Measurements from ENCODE around the gene SHQ1. TPM values are rescaled to one million over a fixed set of nuclear protein-coding genes. Genes with fewer than 3 reads are reported as not detected.

Gene SHQ1
- total RNA-seq, 2 experiments from 2014 or later = 29.8 to 31.4 TPM

DNA sequence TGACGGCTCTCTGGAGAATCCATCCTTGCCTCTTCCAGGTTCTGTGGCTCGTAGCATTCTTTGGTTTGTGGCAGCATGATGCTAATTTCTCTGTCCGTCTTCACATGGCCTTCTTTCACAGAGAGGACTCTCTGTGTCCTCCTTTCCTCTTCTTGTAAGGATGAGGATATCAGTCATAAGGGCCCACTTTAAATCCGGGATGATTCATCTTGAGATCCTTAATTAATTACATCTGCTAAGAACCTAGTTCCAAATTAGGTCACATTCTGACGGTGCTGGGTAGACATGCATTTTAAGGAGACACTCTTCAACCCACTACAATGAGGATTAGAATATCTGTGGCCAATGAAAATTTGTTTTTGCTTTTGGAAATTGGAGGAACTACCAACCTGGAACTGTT lies 23.9 kb upstream of the SHQ1 start:
- intact Hi-C loops (cut with micrococcal nuclease) = no loop called here
- ChIA-PET POLR2A (no interaction called here), CTCF (no interaction called here)
- H3K27ac Mint-ChIP-seq = no peak overlapping the region
- H3K4me3 Mint-ChIP-seq = no peak overlapping the region
- H3K27me3 Mint-ChIP-seq = no peaks in the 10 kb centered on the region
- DNase-seq (no peak), ATAC-seq (no peak)
- TF ChIP-seq, protein P1, sequence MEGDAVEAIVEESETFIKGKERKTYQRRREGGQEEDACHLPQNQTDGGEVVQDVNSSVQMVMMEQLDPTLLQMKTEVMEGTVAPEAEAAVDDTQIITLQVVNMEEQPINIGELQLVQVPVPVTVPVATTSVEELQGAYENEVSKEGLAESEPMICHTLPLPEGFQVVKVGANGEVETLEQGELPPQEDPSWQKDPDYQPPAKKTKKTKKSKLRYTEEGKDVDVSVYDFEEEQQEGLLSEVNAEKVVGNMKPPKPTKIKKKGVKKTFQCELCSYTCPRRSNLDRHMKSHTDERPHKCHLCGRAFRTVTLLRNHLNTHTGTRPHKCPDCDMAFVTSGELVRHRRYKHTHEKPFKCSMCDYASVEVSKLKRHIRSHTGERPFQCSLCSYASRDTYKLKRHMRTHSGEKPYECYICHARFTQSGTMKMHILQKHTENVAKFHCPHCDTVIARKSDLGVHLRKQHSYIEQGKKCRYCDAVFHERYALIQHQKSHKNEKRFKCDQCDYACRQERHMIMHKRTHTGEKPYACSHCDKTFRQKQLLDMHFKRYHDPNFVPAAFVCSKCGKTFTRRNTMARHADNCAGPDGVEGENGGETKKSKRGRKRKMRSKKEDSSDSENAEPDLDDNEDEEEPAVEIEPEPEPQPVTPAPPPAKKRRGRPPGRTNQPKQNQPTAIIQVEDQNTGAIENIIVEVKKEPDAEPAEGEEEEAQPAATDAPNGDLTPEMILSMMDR (IDR thresholded peaks at IDR 0.05) = no peak
- H3K36me3 Mint-ChIP-seq (ENCODE audit: low read depth) = no peaks in the 10 kb centered on the region
- H3K9me3 Mint-ChIP-seq = no peaks in the 10 kb centered on the region
- H3K4me1 Mint-ChIP-seq (ENCODE audit: low read depth) = no peaks in the 10 kb centered on the region

DNA sequence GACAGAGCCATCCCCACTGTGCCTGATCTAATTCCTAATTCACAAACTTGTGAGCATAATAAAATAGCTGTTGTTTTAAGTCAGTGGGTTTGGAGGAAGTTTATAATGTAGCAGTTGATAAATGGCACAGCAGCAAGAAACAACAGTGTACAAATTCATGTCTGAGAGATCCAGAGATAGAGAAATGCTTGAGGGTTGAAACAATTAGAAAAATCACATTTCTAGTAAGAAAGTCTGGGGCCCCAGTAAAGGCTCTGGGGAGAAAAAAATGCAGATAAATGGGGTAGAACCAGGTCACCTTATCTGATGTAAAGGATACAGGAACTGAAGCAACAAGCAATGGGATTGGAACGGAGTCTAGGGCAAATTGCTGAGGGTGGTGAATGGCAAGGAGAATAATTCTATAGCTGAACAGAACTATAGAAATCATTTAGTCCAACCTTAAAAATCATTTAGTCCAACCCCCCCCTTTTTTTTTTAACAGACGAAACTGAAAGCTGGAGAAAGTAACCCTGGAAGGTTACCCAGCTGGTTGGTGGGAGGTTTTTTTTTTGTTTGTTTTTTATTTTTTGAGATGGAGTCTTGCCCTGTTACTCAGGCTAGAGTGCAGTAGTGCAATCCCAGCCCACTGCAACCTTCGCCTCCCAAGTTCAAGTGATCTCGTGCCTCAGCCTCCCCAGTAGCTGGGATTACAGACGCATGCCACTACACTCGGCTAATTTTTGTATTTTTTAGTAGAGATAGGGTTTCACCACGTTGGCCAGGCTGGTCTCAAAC lies 14.3 kb upstream of the SHQ1 start:
- intact Hi-C loops (cut with micrococcal nuclease) = no loop called here
- Mint-ChIP-seq H3K4me3 (no peak overlapping the region), H3K9me3 (no peaks in the 10 kb centered on the region), H3K27ac (no peak overlapping the region), H3K27me3 (no peaks in the 10 kb centered on the region), H3K4me1 (ENCODE audit: low read depth) (no peaks in the 10 kb centered on the region), H3K36me3 (ENCODE audit: low read depth) (no peaks in the 10 kb centered on the region)
- TF ChIP-seq, protein P1 (IDR thresholded peaks at IDR 0.05) = no peak
- ChIA-PET POLR2A (no interaction called here), CTCF (interaction anchor here (1.3 kb wide), 1 partner anchor 11 kb away, joined by 5 read pairs; no protein-coding TSS in a partner anchor)
- DNase-seq = no peak
- no peak for ATAC-seq

DNA sequence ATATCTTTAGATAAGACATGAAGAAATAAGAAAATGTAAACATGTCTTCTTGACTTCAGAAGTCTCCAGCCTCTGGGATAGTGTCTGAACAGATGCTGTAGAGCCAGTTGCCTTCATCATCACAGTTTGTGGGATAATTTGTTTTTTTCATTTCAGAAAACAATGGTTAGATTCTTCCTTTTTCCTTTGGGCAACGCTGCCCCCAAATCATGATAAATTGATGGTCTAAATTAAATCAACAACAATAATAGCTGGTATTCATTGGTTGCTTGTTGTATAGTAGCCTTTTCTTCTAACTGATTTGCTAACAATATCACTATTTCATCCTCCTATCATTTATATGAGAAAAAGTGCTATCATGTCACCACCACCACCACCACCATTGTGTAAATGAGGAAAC lies 12.6 kb upstream of the SHQ1 start:
- Mint-ChIP-seq H3K36me3 (ENCODE audit: low read depth) (no peaks in the 10 kb centered on the region), H3K27ac (no peak overlapping the region), H3K4me1 (ENCODE audit: low read depth) (no peaks in the 10 kb centered on the region), H3K27me3 (no peaks in the 10 kb centered on the region), H3K4me3 (no peak overlapping the region), H3K9me3 (no peaks in the 10 kb centered on the region)
- intact Hi-C loops (cut with micrococcal nuclease) = no loop called here
- CTCF ChIA-PET = no interaction called here
- TF ChIP-seq, protein P1 (IDR thresholded peaks at IDR 0.05) = no peak
- no peak for ATAC-seq
- DNase-seq = no peak
- POLR2A ChIA-PET = no interaction called here

DNA sequence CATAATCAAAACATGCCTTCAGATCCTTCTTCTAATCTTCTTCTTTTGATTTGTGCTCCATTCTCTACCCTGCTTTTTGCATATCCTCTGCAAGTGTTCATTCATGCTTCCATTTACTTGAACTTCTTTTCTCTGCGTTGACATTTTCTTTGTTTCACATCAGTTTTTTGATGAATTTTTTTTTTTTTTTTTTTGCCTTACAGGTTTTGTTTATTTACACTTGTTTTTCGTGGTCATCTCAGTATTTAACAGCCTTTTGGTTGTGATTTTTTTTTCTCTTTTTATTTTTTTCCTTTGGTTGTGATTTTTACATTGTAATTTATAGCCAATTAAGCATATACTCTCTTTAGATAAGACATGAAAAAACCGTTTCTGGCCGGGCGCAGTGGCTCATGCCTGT lies 11.8 kb upstream of the SHQ1 start:
- no peaks in the 10 kb centered on the region for H3K36me3 Mint-ChIP-seq (ENCODE audit: low read depth)
- H3K4me3 Mint-ChIP-seq = no peak overlapping the region
- H3K27me3 Mint-ChIP-seq = no peaks in the 10 kb centered on the region
- no peak for ATAC-seq
- no peaks in the 10 kb centered on the region for H3K4me1 Mint-ChIP-seq (ENCODE audit: low read depth)
- H3K9me3 Mint-ChIP-seq = no peaks in the 10 kb centered on the region
- ChIA-PET CTCF (interaction anchor here (1.4 kb wide), 1 partner anchor 9 kb away, joined by 8 read pairs; no protein-coding TSS in a partner anchor), POLR2A (no interaction called here)
- no peak overlapping the region for H3K27ac Mint-ChIP-seq
- intact Hi-C loops (cut with micrococcal nuclease) = no loop called here
- no peak for DNase-seq
- TF ChIP-seq, protein P1 (IDR thresholded peaks at IDR 0.05) = no peak

DNA sequence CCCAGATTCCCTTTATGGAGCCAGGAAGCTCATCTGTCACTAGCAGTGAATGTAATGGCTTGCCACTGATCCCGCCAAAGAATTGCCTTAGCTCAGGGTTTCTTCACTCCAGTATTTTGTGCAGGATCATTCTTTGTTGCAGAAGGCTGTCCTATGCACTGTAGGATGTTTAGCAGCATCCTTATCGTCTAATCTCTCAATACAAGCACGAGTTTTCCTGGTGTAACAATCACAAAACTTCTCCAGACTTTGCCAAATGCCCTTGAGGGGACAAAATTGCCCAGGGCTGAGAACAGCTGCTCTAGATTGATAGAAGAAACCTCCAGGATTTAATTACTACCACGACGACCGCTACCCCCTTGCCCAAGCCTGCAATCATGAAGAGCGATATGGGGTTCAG lies 6.8 kb upstream of the SHQ1 start:
- H3K36me3 Mint-ChIP-seq (ENCODE audit: low read depth) = no peaks in the 10 kb centered on the region

More for the DNA sequence above, 6.8 kb upstream of the SHQ1 start:
- ChIA-PET CTCF (interaction anchor here (1.5 to 1.7 kb wide), 2 partner anchors 202 to 232 kb away, joined by 4 to 5 read pairs; no protein-coding TSS in a partner anchor), POLR2A (no interaction called here)
- no peak overlapping the region for H3K4me3 Mint-ChIP-seq
- no peak for DNase-seq
- TF ChIP-seq, protein P1 (IDR thresholded peaks at IDR 0.05) = no peak
- no peaks in the 10 kb centered on the region for H3K4me1 Mint-ChIP-seq (ENCODE audit: low read depth)
- ATAC-seq = no peak
- no peaks in the 10 kb centered on the region for H3K9me3 Mint-ChIP-seq
- intact Hi-C loops (cut with micrococcal nuclease) = no loop called here
- H3K27me3 Mint-ChIP-seq = peaks cover 3% of the 10 kb centered on the region
- no peak overlapping the region for H3K27ac Mint-ChIP-seq
